ENCODE results near the gene SH3PXD2A. TPM values are rescaled to one million over a fixed set of nuclear protein-coding genes. Genes with fewer than 3 reads are reported as not detected.
A peak's percentile ranks its signal among the peaks of the same experiment; 100 is the strongest.
"Not testable (repeated sequence)": the region's sequence is repeated elsewhere in the genome, so short reads cannot be mapped to it uniquely, and the experiment has no call there.

The SH3PXD2A gene
- total RNA-seq, 1 experiment from 2014 or later: 5.4 TPM

DNA sequence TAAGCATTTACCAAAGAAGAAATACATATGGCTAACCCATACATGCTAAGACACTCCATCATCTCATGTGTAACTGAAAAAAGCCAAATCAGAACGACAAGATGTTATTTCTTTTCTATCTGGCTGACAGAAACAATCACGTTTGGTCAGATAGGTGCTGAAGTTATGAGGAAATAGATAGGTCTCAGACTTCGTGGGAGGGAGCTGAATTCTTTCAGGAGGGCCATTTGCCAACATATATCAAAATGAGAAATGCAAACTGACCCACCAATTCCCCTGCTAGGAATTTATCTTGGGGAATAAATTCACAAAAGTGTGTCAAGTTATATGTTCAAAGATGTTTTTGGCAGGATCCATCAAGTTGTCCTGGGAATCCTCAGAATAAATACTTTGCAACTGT lies 32.6 kb downstream of the SH3PXD2A start:
- H3K4me1 ChIP-seq: peaks cover 46% of the 10 kb centered on the region
- H3K36me3 ChIP-seq: no peaks in the 10 kb centered on the region
- no peak overlapping the region for H3K27ac ChIP-seq
- no peaks in the 10 kb centered on the region for H3K27me3 ChIP-seq
- no peaks in the 10 kb centered on the region for H3K9me3 ChIP-seq (replicated peaks)
- H3K4me3 ChIP-seq: no peak overlapping the region
- DNase-seq: no peak

DNA sequence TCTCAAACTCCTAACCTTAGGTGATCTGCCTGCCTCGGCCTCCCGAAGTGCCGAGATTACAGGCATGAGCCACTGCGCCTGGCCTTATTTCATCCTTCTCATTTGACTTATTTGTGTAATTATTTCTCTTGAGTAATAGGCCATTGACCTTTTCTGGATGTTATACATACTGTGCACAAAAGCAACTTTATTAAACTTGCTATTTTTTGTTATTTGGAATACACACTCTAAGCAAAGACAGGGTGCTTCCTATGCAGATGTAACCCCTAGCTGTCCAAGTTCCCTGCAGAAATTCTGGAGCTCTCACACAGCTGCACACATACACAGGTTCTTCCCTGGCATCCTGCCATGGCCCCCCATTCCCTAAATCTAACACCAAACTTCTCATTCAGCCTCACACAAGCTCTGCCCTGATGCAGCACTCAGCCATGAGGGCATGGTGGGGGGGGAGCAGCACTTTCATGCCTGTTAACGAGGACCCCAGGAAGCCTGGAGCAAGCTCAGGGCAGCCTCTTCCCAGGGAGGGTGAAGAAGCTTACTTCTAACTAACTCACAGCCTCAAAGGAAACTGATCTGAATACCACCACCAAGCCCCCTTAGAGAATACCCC lies 33.2 kb downstream of the SH3PXD2A start:
- peaks cover 46% of the 10 kb centered on the region for H3K4me1 ChIP-seq
- H3K36me3 ChIP-seq: no peaks in the 10 kb centered on the region

DNA sequence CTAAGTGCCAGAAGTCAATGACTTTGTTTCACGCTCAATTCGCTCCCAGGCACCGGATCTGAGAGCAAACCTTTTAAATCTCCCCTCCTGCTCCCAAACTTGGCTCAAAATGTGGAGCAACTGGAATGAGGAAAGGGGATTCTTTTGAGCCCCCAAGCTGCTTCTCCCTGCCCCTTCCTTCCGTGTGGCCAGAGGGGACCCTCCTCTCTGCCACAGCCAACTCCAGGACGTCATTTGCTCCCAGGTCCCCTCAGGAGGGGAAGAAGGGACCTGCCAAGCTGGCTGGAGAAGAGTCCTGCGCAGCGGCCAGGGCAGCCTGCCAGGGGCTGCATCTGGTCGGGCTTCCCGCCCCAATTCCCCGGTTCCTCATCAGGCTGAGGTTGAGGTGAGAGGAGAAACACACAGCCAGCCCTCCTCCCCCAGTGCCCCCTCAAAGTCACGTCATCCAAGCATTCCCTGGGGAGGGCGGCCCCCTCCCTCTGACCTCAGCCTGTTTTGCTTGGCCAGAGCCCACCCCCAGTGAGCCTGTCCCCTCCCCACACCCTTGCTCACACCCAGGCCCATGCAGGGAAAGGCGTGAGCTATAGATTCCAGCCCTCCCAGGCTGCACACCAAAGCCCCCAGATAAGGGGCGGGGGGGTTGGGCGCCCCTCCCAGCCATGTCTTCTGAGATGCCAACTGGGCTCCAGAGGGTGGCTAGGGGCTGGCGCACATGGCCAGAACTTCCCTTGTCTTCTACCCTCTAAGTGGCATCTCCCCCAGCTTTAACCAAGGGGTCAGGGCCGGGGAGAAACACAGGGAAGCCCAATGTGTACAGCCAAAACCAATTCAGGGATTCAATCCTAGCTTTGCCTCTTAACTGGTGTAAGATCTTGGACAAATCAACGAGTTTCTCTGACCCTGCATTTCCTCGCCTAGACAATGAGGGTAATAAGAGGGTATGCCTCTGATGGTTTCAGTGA lies 35.0 kb downstream of the SH3PXD2A start:
- peak; percentile 64 to 75 for DNase-seq
- Histone ChIP-seq H3K27me3 (no peaks in the 10 kb centered on the region), H3K9me3 (replicated peaks) (no peaks in the 10 kb centered on the region), H3K27ac (peak overlapping the region; percentile 23; the same call in 1 of the 2 replicates), H3K4me1 (peaks cover 52% of the 10 kb centered on the region), H3K36me3 (no peaks in the 10 kb centered on the region), H3K4me3 (peak overlapping the region; percentile 19)

More for the DNA sequence above, 33.2 kb downstream of the SH3PXD2A start:
- no peak overlapping the region for H3K4me3 ChIP-seq
- H3K9me3 ChIP-seq (replicated peaks): no peaks in the 10 kb centered on the region
- no peaks in the 10 kb centered on the region for H3K27me3 ChIP-seq
- H3K27ac ChIP-seq: no peak overlapping the region
- peak; percentile 35 to 60 for DNase-seq

DNA sequence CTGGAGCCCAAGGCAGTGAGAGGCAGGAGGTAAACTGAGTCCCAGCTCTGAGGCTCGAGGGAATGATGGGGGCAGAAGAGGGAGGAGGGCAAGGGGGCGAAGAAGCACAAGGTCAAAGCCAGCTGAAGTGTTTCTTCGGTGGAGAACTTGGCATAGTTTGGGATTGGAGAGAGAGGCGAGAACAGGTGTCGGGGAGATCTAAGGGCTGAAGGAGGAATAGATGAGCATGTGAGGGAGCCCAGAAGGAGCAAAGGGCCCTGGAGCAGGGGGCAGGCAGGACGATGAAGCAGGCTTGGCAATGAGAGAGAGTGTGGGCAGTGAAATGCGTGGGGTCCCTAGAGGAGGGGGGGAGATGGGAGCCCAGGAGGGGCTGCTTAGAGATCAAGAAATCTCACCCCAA lies 35.9 kb downstream of the SH3PXD2A start:
- peaks cover 54% of the 10 kb centered on the region for H3K4me1 ChIP-seq
- H3K27me3 ChIP-seq: no peaks in the 10 kb centered on the region
- DNase-seq: peak; percentile 34 to 68
- H3K9me3 ChIP-seq (replicated peaks): no peaks in the 10 kb centered on the region
- peak overlapping the region; percentile 23; the same call in 1 of the 2 replicates for H3K27ac ChIP-seq
- no peak overlapping the region for H3K4me3 ChIP-seq
- no peaks in the 10 kb centered on the region for H3K36me3 ChIP-seq

DNA sequence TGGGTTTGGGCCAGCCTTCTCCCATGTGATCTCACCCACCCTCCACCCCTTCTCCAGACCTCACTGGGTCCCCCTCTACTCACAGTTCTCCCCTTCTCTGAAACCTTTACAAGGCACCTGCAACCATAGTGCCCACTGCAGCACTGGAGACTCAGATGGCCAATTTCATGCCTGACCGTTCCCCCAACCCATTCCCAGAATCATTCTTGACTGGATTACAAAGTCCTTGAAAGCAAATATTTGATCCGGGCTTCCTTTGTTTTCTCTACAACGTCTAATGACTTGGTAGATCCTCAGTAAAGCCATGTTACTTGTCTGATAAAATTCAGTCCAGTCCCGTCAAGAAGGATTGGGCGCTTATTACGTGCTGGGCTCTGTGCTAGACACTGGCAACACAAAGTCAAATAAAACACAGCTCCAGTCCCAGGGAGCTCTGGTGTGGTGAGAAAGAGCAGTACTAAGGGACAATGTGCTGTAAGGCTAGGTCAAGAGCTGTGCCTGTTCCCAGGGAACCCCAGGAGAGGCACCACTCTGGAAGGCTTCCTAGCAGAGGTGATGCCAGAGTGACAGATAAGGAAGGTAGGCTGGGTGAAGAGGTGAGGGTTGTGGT lies 36.5 kb downstream of the SH3PXD2A start:
- no peaks in the 10 kb centered on the region for H3K36me3 ChIP-seq
- no peaks in the 10 kb centered on the region for H3K27me3 ChIP-seq
- no peaks in the 10 kb centered on the region for H3K9me3 ChIP-seq (replicated peaks)
- peaks cover 58% of the 10 kb centered on the region for H3K4me1 ChIP-seq
- DNase-seq: no peak
- no peak overlapping the region for H3K27ac ChIP-seq
- no peak overlapping the region for H3K4me3 ChIP-seq

DNA sequence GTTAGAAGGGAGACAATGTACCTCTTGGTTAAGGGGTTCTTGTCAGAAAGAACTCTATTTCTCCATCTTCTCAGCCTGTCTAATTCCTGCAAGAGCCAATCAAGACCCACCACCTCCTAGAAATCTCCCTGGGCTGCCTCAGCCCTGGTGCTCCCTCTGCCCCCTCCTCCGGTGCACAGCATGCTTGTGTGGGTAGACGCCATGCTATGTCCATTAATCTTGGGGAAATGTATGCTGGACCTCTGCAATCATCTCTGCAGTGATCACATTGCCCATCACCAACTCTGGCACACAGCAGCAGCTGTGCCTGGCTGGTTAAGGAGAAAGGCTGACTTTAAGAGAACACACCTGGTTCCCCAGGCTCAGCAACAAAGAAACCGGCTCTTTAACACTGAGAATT lies 37.3 kb downstream of the SH3PXD2A start:
- H3K27me3 ChIP-seq: no peaks in the 10 kb centered on the region
- H3K4me1 ChIP-seq: peaks cover 60% of the 10 kb centered on the region
- H3K4me3 ChIP-seq: no peak overlapping the region
- DNase-seq: no peak
- H3K9me3 ChIP-seq (replicated peaks): no peaks in the 10 kb centered on the region
- no peak overlapping the region for H3K27ac ChIP-seq
- H3K36me3 ChIP-seq: no peaks in the 10 kb centered on the region

DNA sequence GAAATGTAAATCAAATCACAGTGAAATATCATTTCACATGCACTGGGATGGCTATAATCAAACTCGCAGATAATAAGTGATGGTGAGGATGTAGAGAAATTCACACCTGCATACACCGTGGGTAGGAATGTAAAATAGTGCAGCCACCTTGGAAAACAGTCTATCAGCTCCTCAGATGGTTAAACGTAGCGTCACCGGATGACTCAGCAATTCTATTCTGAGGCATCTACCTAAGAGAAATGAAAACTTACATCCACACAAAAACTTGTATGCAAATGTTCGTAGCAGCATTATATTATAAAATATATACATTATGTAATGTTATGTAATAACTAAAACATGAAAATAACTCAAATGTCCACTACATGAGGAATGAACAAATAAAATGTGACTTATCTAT lies 38.9 kb downstream of the SH3PXD2A start:
- H3K4me3 ChIP-seq: no peak overlapping the region
- H3K27me3 ChIP-seq: no peaks in the 10 kb centered on the region
- no peak overlapping the region for H3K27ac ChIP-seq
- H3K9me3 ChIP-seq (replicated peaks): no peaks in the 10 kb centered on the region
- H3K36me3 ChIP-seq: no peaks in the 10 kb centered on the region
- no peak for DNase-seq
- peaks cover 46% of the 10 kb centered on the region for H3K4me1 ChIP-seq

DNA sequence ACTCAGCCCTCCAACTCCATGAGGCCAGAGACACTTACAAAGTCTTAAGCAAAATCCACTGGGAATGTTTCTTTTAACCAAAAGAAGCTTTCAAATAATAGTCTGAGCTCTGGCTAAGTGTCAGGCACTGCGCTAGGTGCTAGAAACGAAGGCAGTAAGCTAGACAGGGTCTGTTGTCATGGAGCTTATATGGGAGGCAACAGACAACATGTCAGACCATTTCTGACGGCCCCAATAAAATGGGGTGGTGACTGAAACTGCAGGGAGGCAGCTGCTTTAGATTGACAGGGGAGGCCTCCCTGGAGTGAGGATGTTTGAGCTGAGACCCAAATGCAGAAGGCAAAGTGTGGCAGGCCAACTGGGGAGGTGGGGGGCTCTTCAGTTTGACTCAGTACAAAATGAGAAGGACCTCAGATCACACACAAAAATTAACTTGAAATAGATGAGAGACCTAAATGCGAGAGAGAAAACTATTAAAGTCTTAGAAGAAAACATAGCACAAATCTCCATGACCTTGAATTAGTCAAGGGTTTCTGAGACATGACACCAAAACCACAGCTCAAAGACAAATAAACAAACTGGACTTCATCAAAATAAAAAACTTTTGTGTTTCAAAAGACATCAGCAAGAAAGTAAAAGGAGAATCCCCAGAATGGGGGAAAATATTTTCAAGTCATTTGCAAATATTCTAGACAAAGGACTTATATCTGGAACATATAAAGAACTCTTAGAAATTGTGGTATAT lies 40.6 kb downstream of the SH3PXD2A start:
- Histone ChIP-seq H3K4me1 (peaks cover 32% of the 10 kb centered on the region), H3K27me3 (no peaks in the 10 kb centered on the region), H3K4me3 (no peak overlapping the region), H3K36me3 (no peaks in the 10 kb centered on the region), H3K27ac (peak overlapping the region; percentile 79), H3K9me3 (replicated peaks) (no peaks in the 10 kb centered on the region)
- peak; percentile 64 to 74 for DNase-seq

DNA sequence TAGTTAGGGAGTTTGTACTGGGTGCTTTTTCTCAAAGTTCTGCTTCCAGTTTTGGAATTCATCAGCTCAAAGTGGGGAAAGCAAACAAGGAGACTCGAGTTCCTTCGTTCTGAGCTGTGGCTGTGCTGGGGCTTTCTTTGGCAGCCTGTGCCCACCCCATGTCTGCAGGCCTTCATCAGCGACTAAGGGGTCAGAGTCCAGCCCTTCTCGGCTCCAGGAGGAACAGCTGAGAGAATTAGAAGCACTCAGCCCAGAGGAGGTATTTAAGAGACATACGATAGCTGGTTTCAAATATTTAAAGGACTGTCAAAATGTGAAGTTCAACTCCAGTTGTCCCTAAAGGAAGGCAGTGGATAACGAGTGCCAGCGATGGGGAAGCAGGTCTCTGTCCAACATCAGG lies 41.3 kb downstream of the SH3PXD2A start:
- Histone ChIP-seq H3K4me1 (peaks cover 25% of the 10 kb centered on the region), H3K9me3 (replicated peaks) (no peaks in the 10 kb centered on the region), H3K27me3 (no peaks in the 10 kb centered on the region), H3K4me3 (no peak overlapping the region), H3K36me3 (no peaks in the 10 kb centered on the region), H3K27ac (peak overlapping the region; percentile 79)
- DNase-seq: peak; percentile 62 to 79

DNA sequence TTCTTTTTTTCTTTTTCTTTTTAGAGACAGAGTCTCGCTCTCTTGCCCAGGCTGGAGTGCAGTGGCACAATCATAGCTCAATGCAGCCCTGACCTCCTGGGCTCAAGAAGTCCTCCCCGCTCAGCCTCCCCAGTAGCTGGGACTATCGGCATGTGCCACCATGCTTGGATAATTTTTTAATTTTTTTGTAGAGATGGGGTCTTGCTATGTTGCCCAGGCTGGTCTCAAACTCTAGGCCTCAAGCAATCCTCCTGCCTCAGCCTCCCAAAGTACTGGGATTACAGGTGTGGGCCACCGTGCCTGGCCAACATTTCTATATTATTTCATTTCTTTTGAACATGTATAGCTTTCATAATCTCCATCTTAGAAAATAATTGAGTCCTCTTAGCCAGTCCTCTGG lies 42.1 kb downstream of the SH3PXD2A start:
- H3K27me3 ChIP-seq; H3K36me3 ChIP-seq; H3K4me3 ChIP-seq; H3K9me3 ChIP-seq (replicated peaks); DNase-seq; H3K27ac ChIP-seq: not testable (repeated sequence)
- peaks cover 23% of the 10 kb centered on the region for H3K4me1 ChIP-seq

DNA sequence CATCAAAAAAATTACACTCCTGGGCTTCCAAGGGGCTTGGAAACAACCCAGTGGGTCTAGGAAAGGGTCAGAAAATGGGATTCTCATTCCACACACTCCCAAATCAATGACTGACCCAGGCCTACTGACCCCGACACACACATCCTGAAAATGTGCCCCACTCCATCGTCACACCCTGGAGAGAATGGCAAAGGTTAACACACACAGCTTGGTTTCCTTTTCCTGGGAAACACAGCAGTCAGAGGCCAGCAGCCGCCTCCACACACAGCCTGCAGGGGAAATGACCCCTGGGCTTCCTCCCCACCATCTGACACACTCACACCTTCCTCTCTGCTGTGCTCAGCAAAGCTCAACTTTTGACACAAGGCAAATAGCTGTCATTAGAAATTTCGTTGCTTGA lies 42.9 kb downstream of the SH3PXD2A start:
- no peaks in the 10 kb centered on the region for H3K27me3 ChIP-seq
- no peaks in the 10 kb centered on the region for H3K36me3 ChIP-seq
- H3K4me3 ChIP-seq: no peak overlapping the region
- no peaks in the 10 kb centered on the region for H3K9me3 ChIP-seq (replicated peaks)
- no peak for DNase-seq
- peaks cover 23% of the 10 kb centered on the region for H3K4me1 ChIP-seq
- no peak overlapping the region for H3K27ac ChIP-seq

DNA sequence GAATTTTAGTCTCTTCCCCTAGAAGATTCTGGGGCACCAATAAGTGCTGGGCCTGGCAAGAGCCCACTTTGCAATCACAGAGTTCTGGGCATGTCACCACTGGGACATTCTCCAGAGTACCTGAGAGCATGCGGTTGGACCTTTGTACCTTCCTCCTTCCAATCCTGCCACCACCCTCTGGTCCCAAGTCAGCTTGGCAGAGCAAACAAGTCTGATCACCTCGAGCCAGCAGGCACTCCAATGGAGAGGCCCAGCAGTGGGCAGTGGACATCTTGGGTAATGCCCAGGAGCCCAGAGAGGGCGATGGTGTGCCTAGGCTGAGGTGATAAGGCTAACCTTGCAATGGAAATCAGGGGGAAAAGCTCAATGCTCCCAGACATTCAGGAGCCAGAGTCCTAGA lies 43.4 kb downstream of the SH3PXD2A start:
- H3K27ac ChIP-seq: no peak overlapping the region
- peaks cover 26% of the 10 kb centered on the region for H3K4me1 ChIP-seq
- H3K9me3 ChIP-seq (replicated peaks): no peaks in the 10 kb centered on the region
- H3K36me3 ChIP-seq: no peaks in the 10 kb centered on the region
- no peaks in the 10 kb centered on the region for H3K27me3 ChIP-seq
- no peak overlapping the region for H3K4me3 ChIP-seq
- no peak for DNase-seq

DNA sequence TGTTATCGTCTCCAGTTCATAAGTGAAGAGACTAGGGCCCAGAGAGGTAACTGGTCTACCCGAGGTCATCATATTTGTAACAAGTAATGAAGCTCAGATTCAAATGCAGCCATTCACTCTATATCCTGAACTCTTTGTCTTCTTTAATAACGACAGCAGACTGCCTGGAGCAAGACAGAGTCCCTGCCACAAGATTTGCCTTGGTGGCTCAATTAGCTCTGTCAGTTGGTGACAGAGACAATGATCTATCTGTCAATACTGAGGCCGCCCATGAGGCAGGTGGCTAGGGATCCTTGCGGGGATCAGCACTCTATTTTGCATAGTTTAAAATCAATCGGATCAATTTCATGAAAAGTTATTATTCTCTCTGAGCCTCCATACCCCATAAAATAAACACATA lies 43.9 kb downstream of the SH3PXD2A start:
- Histone ChIP-seq H3K4me3 (no peak overlapping the region), H3K4me1 (peaks cover 32% of the 10 kb centered on the region), H3K27me3 (no peaks in the 10 kb centered on the region), H3K9me3 (replicated peaks) (no peaks in the 10 kb centered on the region), H3K27ac (no peak overlapping the region), H3K36me3 (no peaks in the 10 kb centered on the region)
- DNase-seq: no peak

DNA sequence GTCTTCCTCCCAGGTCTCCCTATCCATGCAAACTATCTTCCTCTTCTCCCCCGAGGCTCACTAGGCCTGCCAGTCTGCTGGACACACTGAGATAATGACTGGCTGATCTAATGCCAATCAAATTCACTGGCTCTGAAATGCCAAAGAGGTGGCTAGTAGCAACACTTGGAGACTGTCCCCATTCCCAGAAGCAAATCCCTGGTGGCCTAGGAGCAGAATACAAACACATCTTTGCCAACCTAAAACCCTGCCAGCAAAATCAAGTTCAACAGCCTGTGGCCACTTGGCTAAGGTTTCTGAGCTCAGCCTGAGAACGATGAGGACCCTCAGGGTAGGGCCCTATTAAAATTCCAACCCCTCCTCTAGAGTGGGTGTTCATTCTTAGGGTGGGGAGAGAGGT lies 46.6 kb downstream of the SH3PXD2A start:
- H3K27ac ChIP-seq: no peak overlapping the region
- DNase-seq: no peak
- no peak overlapping the region for H3K4me3 ChIP-seq
- H3K4me1 ChIP-seq: peaks cover 32% of the 10 kb centered on the region
- no peaks in the 10 kb centered on the region for H3K27me3 ChIP-seq
- H3K36me3 ChIP-seq: no peaks in the 10 kb centered on the region
- H3K9me3 ChIP-seq (replicated peaks): no peaks in the 10 kb centered on the region
